Loucy (cell line): Measurements from ENCODE around the gene STRBP.

ENCODE experiments used
- H2AFZ ChIP-seq: fragments of 200-600 bp; sonication (generic); 2 replicates; pipeline ENCODE4 v1.6.0; 2016; ENCODE audit warnings: antibody characterized with exemption, mild to moderate bottlenecking, low read length, moderate library complexity
- H3F3A ChIP-seq: fragments of 200-600 bp; 2 replicates; pipeline ENCODE4 v1.6.0; 2016; ENCODE audit warnings: antibody characterized with exemption, low read depth, mild to moderate bottlenecking
- H3K27me3 ChIP-seq: fragments of 200-600 bp; sonication (generic); 2 replicates; pipeline ENCODE4 v1.6.1; 2014; ENCODE audit warnings: low read length, mild to moderate bottlenecking; ENCODE audit not compliant: insufficient read depth, poor library complexity, severe bottlenecking
- H3K36me3 ChIP-seq: fragments of 200-600 bp; sonication (generic); 2 replicates; pipeline ENCODE4 v1.6.1; 2016; ENCODE audit warnings: low read length; ENCODE audit not compliant: insufficient read depth
- H3K4me1 ChIP-seq: fragments of 200-600 bp; sonication (generic); 2 replicates; pipeline ENCODE4 v1.5.1; 2014; ENCODE audit warnings: low read length, mild to moderate bottlenecking; ENCODE audit not compliant: insufficient read depth, poor library complexity, severe bottlenecking
- H3K4me2 ChIP-seq: fragments of 200-600 bp; sonication (generic); 2 replicates; pipeline ENCODE4 v1.6.0; 2014; ENCODE audit warnings: antibody characterized with exemption, low read length, low read depth, mild to moderate bottlenecking; ENCODE audit not compliant: poor library complexity, severe bottlenecking
- H3K4me3 ChIP-seq: fragments of 200-600 bp; sonication (generic); 2 replicates; pipeline ENCODE4 v1.5.1; 2014; ENCODE audit warnings: low read length, mild to moderate bottlenecking, mixed read lengths; ENCODE audit not compliant: poor library complexity, severe bottlenecking
- H3K79me2 ChIP-seq: fragments of 200-600 bp; sonication (generic); 2 replicates; pipeline ENCODE4 v1.6.1; 2014; ENCODE audit warnings: low read length; ENCODE audit not compliant: insufficient read depth
- H3K9ac ChIP-seq: fragments of 200-600 bp; sonication (generic); 2 replicates; pipeline ENCODE4 v1.6.0; 2014; ENCODE audit warnings: mild to moderate bottlenecking, low read depth, low read length, moderate library complexity; ENCODE audit not compliant: poor library complexity, severe bottlenecking
- H3K9me2 ChIP-seq: fragments of 200-600 bp; sonication (generic); replicated peaks from 2 replicates; pipeline ENCODE4 v1.6.1; 2016; ENCODE audit warnings: low read depth, low read length, mixed read lengths
- H3K9me3 ChIP-seq: fragments of 200-600 bp; sonication (generic); 2 replicates; pipeline ENCODE4 v1.6.1; 2014; ENCODE audit warnings: mild to moderate bottlenecking, antibody characterized with exemption, low read length, low read depth; ENCODE audit not compliant: insufficient read depth
- H4K20me1 ChIP-seq: fragments of 200-600 bp; sonication (generic); 2 replicates; pipeline ENCODE4 v1.6.0; 2014; ENCODE audit warnings: antibody characterized with exemption, low read length, mild to moderate bottlenecking; ENCODE audit not compliant: insufficient read depth, poor library complexity, severe bottlenecking
- EZH2phosphoT487 ChIP-seq: fragments of 200-600 bp; IDR thresholded peaks from 2 replicates; pipeline ENCODE4 v1.6.1; 2018; ENCODE audit warnings: antibody characterized with exemption, mild to moderate bottlenecking, moderate library complexity, borderline replicate concordance
- TF ChIP-seq, protein P1 (sequence below): fragments of 200-600 bp; sonication (generic); conservative IDR thresholded peaks from 2 replicates; pipeline ENCODE4 v1.5.1; 2014; ENCODE audit warnings: mild to moderate bottlenecking, antibody characterized with exemption, low read length

The STRBP gene

DNA sequence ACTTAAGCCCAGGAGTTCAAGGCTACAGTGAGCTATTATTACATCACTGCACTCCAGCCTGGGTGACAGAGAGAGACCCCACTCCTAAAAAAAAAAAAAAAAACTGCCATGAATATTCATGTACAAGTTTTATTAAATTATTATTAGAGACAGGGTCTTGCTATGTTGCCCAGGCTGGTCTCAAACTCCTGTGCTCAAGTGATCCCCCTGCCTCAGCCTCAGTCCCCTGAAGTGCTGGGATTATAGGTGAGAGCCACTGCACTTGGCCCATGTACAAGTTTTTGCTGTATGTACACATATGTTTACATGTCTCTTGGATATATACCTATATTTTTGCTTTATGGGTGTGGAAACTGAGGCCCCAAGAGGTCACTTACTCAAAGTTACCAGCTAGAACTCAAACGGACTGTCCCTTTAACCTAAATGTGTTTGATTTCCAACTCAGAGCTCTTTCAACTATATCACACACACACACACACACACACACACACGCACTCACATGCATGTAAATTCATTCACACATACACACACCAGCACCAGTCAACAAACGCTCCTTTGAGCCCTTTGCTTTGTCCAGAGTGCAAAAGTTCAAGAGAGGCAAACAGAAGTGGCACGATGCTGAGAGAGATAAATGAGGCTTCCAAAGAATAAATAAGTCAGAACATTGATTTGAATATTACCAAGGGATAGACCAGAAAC is 42.3 kb upstream of the STRBP start:
- H3K36me3 ChIP-seq, result no peaks in the 10 kb centered on the region
- H3K9ac ChIP-seq, result no peak overlapping the region
- H2AFZ ChIP-seq, result no peak overlapping the region
- H4K20me1 ChIP-seq, result no peaks in the 10 kb centered on the region
- no peaks in the 10 kb centered on the region for H3F3A ChIP-seq
- TF ChIP-seq, protein P1, sequence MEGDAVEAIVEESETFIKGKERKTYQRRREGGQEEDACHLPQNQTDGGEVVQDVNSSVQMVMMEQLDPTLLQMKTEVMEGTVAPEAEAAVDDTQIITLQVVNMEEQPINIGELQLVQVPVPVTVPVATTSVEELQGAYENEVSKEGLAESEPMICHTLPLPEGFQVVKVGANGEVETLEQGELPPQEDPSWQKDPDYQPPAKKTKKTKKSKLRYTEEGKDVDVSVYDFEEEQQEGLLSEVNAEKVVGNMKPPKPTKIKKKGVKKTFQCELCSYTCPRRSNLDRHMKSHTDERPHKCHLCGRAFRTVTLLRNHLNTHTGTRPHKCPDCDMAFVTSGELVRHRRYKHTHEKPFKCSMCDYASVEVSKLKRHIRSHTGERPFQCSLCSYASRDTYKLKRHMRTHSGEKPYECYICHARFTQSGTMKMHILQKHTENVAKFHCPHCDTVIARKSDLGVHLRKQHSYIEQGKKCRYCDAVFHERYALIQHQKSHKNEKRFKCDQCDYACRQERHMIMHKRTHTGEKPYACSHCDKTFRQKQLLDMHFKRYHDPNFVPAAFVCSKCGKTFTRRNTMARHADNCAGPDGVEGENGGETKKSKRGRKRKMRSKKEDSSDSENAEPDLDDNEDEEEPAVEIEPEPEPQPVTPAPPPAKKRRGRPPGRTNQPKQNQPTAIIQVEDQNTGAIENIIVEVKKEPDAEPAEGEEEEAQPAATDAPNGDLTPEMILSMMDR, result no peak
- TF ChIP-seq EZH2phosphoT487, result no peak
- H3K79me2 ChIP-seq, result no peaks in the 10 kb centered on the region
- no peaks in the 10 kb centered on the region for H3K27me3 ChIP-seq
- H3K9me3 ChIP-seq, result no peaks in the 10 kb centered on the region
- no peak overlapping the region for H3K4me3 ChIP-seq
- H3K9me2 ChIP-seq, result no peaks in the 10 kb centered on the region
- H3K4me1 ChIP-seq, result no peaks in the 10 kb centered on the region
- no peak overlapping the region for H3K4me2 ChIP-seq

DNA sequence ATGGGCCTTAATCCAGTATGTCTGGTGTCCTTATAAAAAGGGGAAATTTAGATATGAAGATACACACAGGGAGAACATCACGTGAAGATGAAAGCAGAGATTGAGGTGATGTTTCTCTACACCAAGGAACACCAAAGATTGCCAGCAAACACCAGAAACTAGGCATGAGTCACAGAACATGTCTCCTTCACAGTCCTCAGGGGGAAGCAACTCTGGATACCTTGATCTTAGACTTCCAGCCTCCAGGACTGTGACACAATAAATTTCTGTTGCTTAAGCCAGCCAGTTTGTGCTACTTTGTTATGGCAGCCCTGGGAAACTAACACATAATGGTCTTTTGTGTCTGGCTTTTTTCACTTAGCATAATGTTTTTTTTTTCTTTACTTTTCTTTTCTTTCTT is 41.2 kb upstream of the STRBP start:
- H3K4me1 ChIP-seq, result peaks cover 8% of the 10 kb centered on the region
- no peaks in the 10 kb centered on the region for H3K79me2 ChIP-seq
- H4K20me1 ChIP-seq, result no peaks in the 10 kb centered on the region
- H3F3A ChIP-seq, result no peaks in the 10 kb centered on the region
- no peak overlapping the region for H3K4me3 ChIP-seq
- no peak overlapping the region for H3K9ac ChIP-seq
- no peaks in the 10 kb centered on the region for H3K27me3 ChIP-seq
- H3K4me2 ChIP-seq, result no peak overlapping the region
- no peak overlapping the region for H2AFZ ChIP-seq
- TF ChIP-seq, protein P1, result no peak
- no peak for TF ChIP-seq EZH2phosphoT487
- no peaks in the 10 kb centered on the region for H3K9me2 ChIP-seq
- no peaks in the 10 kb centered on the region for H3K36me3 ChIP-seq
- H3K9me3 ChIP-seq, result no peaks in the 10 kb centered on the region

DNA sequence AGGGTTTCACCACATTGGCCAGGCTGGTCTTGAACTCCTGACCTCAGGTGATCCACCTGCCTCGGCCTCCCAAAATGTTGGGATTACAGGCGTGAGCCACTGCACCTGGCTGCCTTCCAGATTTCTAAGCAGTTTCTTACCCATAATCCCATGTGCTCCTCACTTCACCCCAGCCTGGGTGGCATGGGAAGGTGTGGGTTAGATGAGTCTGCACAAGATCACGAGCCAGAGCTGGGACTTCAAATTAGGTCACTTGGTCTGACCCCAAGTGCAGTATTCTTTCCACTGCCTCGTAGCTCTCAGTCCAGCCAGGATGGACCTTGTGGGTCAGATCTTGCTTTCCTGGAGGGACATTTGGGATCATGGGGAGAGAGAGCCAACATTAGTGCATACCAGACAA is 37.5 kb upstream of the STRBP start:
- Histone ChIP-seq H3K4me1 (peaks cover 10% of the 10 kb centered on the region), H3K4me2 (no peak overlapping the region), H3F3A (no peaks in the 10 kb centered on the region), H2AFZ (no peak overlapping the region), H3K9me3 (no peaks in the 10 kb centered on the region), H3K4me3 (no peak overlapping the region), H3K27me3 (no peaks in the 10 kb centered on the region), H3K36me3 (no peaks in the 10 kb centered on the region), H3K79me2 (no peaks in the 10 kb centered on the region), H4K20me1 (no peaks in the 10 kb centered on the region), H3K9ac (no peak overlapping the region), H3K9me2 (no peaks in the 10 kb centered on the region)
- TF ChIP-seq, protein P1, result no peak
- TF ChIP-seq EZH2phosphoT487, result no peak
